HCT116 (cell line): ENCODE measurements around the gene MINDY4. TPM values are rescaled to one million over a fixed set of nuclear protein-coding genes. Genes with fewer than 3 reads are reported as not detected.

Experiments
- ATAC-seq: fragments of 200-7000 bp; cut with Tn5 transposase; 2 replicates; pipeline ENCODE4 v1.9.1; 2020; ENCODE audit warnings: mild to moderate bottlenecking, moderate library complexity
- BruUV-seq: library from RNA; stranded (reverse); fragments of 400-500 nt; replicated peaks from 2 replicates; lab custom pipeline; 2021; lab: Mats Ljungman, UMichigan
- CTCF ChIA-PET: fragments of 300-600 bp; sonication (Branson Sonifier 250); formaldehyde crosslinking; loops from one replicate; lab custom pipeline; 2021; ENCODE audit warnings: antibody characterized with exemption; lab: Charles Lee
- POLR2A ChIA-PET: fragments of 300-600, 350-600 bp; sonication (Branson Sonifier 250); formaldehyde crosslinking; loops from one replicate; lab custom pipeline; 2021; ENCODE audit warnings: antibody characterized with exemption; lab: Charles Lee
- RAD21 ChIA-PET, 2 experiments: fragments of 300-600 bp; sonication (Branson Sonifier 250); formaldehyde crosslinking; loops; one replicate each; lab custom pipeline; 2023; ENCODE audit warnings: low total read pairs in 2 of 2; ENCODE audit not compliant: uncharacterized antibody in 2 of 2, unreplicated experiment in 2 of 2, low non-redundant PET in 1 of 2; lab: Charles Lee
- DNase-seq: peaks from one replicate; pipeline ENCODE4 v3.0.0-alpha.2; 2010; ENCODE audit warnings: low read depth, low spot score
- H2AFZ ChIP-seq: fragments of 200-600 bp; shearing (Covaris generic), sonication (generic); 2 replicates; pipeline ENCODE4 v1.6.1; 2017; ENCODE audit warnings: low read depth, mixed run types, mixed read lengths, antibody characterized with exemption, low read length; ENCODE audit not compliant: poor library complexity, severe bottlenecking
- H3K27ac ChIP-seq: 2 replicates; pipeline ENCODE4 v1.5.1; 2012; ENCODE audit warnings: low read depth, low read length
- H3K27me3 ChIP-seq: fragments of 200-600 bp; sonication (generic); 2 replicates; pipeline ENCODE4 v1.6.1; 2016; ENCODE audit warnings: mixed run types, low read length, mixed read lengths; ENCODE audit not compliant: insufficient read depth
- H3K36me3 ChIP-seq, 2 experiments: fragments of 200-500 bp in 1 of 2; fragments of 200-600 bp in 1 of 2; sonication (Bioruptor generic) in 1 of 2; sonication (generic) in 1 of 2; 2 replicates each; pipeline versions ENCODE4 v1.5.1 to v1.6.1; 2014 to 2016; ENCODE audit warnings: low read length in 2 of 2, inconsistent platforms in 1 of 2, mixed read lengths in 1 of 2, mixed run types in 1 of 2; ENCODE audit not compliant: insufficient read depth in 2 of 2, control insufficient read depth in 1 of 2
- H3K4me1 ChIP-seq, 2 experiments: fragments of 200-600 bp in 1 of 2; sonication (generic) in 1 of 2; 2 replicates each; pipeline versions ENCODE4 v1.5.1 to v1.6.1; 2012 to 2017; ENCODE audit warnings: low read length in 2 of 2, inconsistent platforms in 1 of 2, mild to moderate bottlenecking in 1 of 2, mixed read lengths in 1 of 2, mixed run types in 1 of 2, moderate library complexity in 1 of 2; ENCODE audit not compliant: insufficient read depth in 2 of 2, control insufficient read depth in 1 of 2
- H3K4me2 ChIP-seq: fragments of 200-600 bp; sonication (generic); 2 replicates; pipeline ENCODE4 v1.6.1; 2017; ENCODE audit warnings: mixed run types, low read length, mixed read lengths
- H3K4me3 ChIP-seq, 2 experiments: fragments of 200-600 bp in 1 of 2; sonication (generic) in 1 of 2; replicated peaks in 1 of 2; 2 replicates each; pipeline ENCODE4 v1.5.1; 2011 to 2016; ENCODE audit warnings: low read length in 2 of 2, control low read depth in 1 of 2, low read depth in 1 of 2, mild to moderate bottlenecking in 1 of 2, mixed read lengths in 1 of 2, mixed run types in 1 of 2
- H3K79me2 ChIP-seq: fragments of 200-600 bp; sonication (generic); 2 replicates; pipeline ENCODE4 v1.6.1; 2017; ENCODE audit warnings: mild to moderate bottlenecking, mixed run types, low read length, moderate library complexity, mixed read lengths; ENCODE audit not compliant: insufficient read depth
- H3K9ac ChIP-seq: fragments of 200-600 bp; sonication (generic); 2 replicates; pipeline ENCODE4 v1.6.1; 2016; ENCODE audit warnings: low read length, mixed read lengths
- H3K9me2 ChIP-seq: fragments of 200-600 bp; sonication (generic), shearing (Covaris generic); 2 replicates; pipeline ENCODE4 v1.6.1; 2017; ENCODE audit warnings: mixed run types, mild to moderate bottlenecking, moderate library complexity; ENCODE audit not compliant: insufficient read depth
- H3K9me3 ChIP-seq, 2 experiments: fragments of 200-500 bp in 1 of 2; fragments of 200-600 bp in 1 of 2; sonication (Bioruptor generic) in 1 of 2; sonication (generic) in 1 of 2; 2 replicates each; pipeline ENCODE4 v1.6.1; 2014 to 2017; ENCODE audit warnings: low read length in 2 of 2, mixed read lengths in 2 of 2, inconsistent platforms in 1 of 2, low read depth in 1 of 2, mild to moderate bottlenecking in 1 of 2, mixed run types in 1 of 2, moderate library complexity in 1 of 2; ENCODE audit not compliant: control insufficient read depth in 1 of 2, insufficient read depth in 1 of 2
- H4K20me1 ChIP-seq: fragments of 200-600 bp; sonication (generic), shearing (Covaris generic); 2 replicates; pipeline ENCODE4 v1.6.1; 2017; ENCODE audit warnings: mixed run types, mild to moderate bottlenecking, moderate library complexity; ENCODE audit not compliant: insufficient read depth
- CBX3 ChIP-seq: IDR thresholded peaks from 2 replicates; pipeline ENCODE4 v1.6.1; 2012; ENCODE audit warnings: low read depth
- CEBPB ChIP-seq: IDR thresholded peaks from 2 replicates; pipeline ENCODE4 v1.6.1; 2012; ENCODE audit warnings: low read depth
- ELF1 ChIP-seq: IDR thresholded peaks from 2 replicates; pipeline ENCODE4 v1.6.1; 2012; ENCODE audit warnings: low read depth, borderline replicate concordance
- EZH2 ChIP-seq: fragments of 200-600 bp; sonication (generic); IDR thresholded peaks from 2 replicates; pipeline ENCODE4 v1.6.1; 2017; ENCODE audit warnings: antibody characterized with exemption, mixed run types
- FOSL1 ChIP-seq: IDR thresholded peaks from 2 replicates; pipeline ENCODE4 v1.6.1; 2012; ENCODE audit warnings: low read depth
- JUND ChIP-seq: IDR thresholded peaks from 2 replicates; pipeline ENCODE4 v1.6.1; 2012
- POLR2A ChIP-seq: IDR thresholded peaks from 2 replicates; pipeline ENCODE4 v1.7.0; 2011; ENCODE audit warnings: borderline replicate concordance; ENCODE audit not compliant: insufficient read depth, insufficient read length; ENCODE audit errors: extremely low read depth
- RAD21 ChIP-seq: IDR thresholded peaks from 2 replicates; pipeline ENCODE4 v1.6.1; 2012; ENCODE audit warnings: low read depth, mild to moderate bottlenecking
- SIN3A ChIP-seq: IDR thresholded peaks from 2 replicates; pipeline ENCODE4 v1.6.1; 2012; ENCODE audit warnings: low read depth
- TCF7L2 ChIP-seq: IDR thresholded peaks from 2 replicates; pipeline ENCODE4 v1.7.0; 2011; ENCODE audit warnings: borderline replicate concordance, inconsistent platforms; ENCODE audit not compliant: insufficient read depth, insufficient read length; ENCODE audit errors: extremely low read depth
- YY1 ChIP-seq: IDR thresholded peaks from 2 replicates; pipeline ENCODE4 v1.6.1; 2011; ENCODE audit warnings: low read length, low read depth, moderate library complexity, mild to moderate bottlenecking; ENCODE audit not compliant: insufficient replicate concordance; ENCODE audit errors: extremely low read depth
- intact Hi-C: fragments of 100-400 bp; cut with micrococcal nuclease; formaldehyde crosslinking; loops from 2 replicates; pipeline ENCODE4 v1.10.0; 2022
- total RNA-seq: library from RNA; stranded (reverse); gene quantifications from one replicate; pipeline ENCODE4 v1.2.1, GENCODE V29; 2021; ENCODE audit not compliant: unreplicated experiment
- TF ChIP-seq, protein P1 (sequence below), 3 experiments: fragments of 200-600 bp in 1 of 3; sonication (generic) in 1 of 3; IDR thresholded peaks in 2 of 3; conservative IDR thresholded peaks in 1 of 3; 2 replicates each; pipeline ENCODE4 v1.5.1; 2012 to 2017; ENCODE audit warnings: low read depth in 2 of 3, low read length in 2 of 3, antibody characterized with exemption in 1 of 3, borderline replicate concordance in 1 of 3, control low read depth in 1 of 3, mild to moderate bottlenecking in 1 of 3, mixed read lengths in 1 of 3, mixed run types in 1 of 3, moderate library complexity in 1 of 3; ENCODE audit not compliant: insufficient read depth in 1 of 3
- TF ChIP-seq, protein P2 (sequence below): IDR thresholded peaks from 2 replicates; pipeline ENCODE4 v1.6.1; 2012; ENCODE audit warnings: low read depth
- TF ChIP-seq, protein P3 (sequence below): IDR thresholded peaks from 2 replicates; pipeline ENCODE4 v1.6.1; 2012

MINDY4 gene
- total RNA-seq, 1 experiment from 2014 or later: 6.1 TPM

DNA sequence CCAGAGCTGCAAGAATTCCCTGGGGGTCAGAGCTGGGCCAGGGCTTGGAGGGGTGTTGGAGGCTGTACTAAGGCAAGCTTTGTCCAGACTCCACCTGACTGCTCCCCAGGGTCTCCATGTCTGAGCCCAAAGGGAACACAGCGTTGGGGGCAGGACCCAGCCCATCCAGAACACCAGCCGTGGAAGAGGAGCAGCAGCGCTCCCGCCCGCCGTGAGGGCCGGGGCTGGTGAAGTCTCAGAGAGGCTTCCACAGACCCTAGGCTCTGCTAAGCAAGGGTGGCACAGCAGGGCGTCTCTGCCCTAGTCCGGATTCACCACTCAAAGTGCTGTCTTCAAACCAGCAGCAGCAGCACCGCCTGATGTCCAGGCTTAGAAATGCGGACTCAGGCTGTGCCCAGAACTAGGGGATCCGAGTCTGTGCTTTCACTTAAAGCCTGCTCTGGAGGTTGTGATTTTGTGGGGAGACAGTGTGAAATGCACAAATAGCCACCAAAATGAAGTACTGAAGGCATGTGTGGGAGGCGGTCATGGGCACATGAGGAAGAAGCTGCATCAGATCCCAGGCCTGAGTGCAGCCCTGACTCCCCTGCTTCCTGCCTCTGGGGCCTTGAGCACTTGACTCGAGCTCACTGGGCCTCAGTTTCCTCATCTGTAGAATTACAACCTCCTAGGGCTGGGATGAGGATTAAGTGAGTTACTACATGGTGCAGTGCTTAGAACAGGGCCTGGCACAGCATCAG is 123.8 kb downstream of the MINDY4 start:
- BruUV-seq: no TSS peak
- ATAC-seq: 0 out of 2 replicates have a peak, but pooled peaks have one; percentile 29
- CTCF ChIA-PET: no interaction called here

More for the DNA sequence above, 123.8 kb downstream of the MINDY4 start:
- no peak overlapping the region for H3K4me2 ChIP-seq
- no peaks in the 10 kb centered on the region for H4K20me1 ChIP-seq
- H3K9me3 ChIP-seq: no peaks in the 10 kb centered on the region
- no peak for DNase-seq
- H3K9ac ChIP-seq: no peak overlapping the region
- no peaks in the 10 kb centered on the region for H3K4me1 ChIP-seq
- POLR2A ChIA-PET: no interaction called here
- no peaks in the 10 kb centered on the region for H3K27me3 ChIP-seq
- H3K9me2 ChIP-seq: no peaks in the 10 kb centered on the region
- intact Hi-C loops: no loop called here
- H3K4me3 ChIP-seq: no peak overlapping the region
- no peak overlapping the region for H3K27ac ChIP-seq
- RAD21 ChIA-PET: no interaction called here
- H2AFZ ChIP-seq: no peak overlapping the region
- H3K79me2 ChIP-seq: no peaks in the 10 kb centered on the region
- H3K36me3 ChIP-seq: no peaks in the 10 kb centered on the region
- no peak for TF ChIP-seq RAD21
- no peak for TF ChIP-seq CEBPB
- TF ChIP-seq EZH2: no peak
- no peak for TF ChIP-seq POLR2A
- no peak for TF ChIP-seq SIN3A
- TF ChIP-seq, protein P1, sequence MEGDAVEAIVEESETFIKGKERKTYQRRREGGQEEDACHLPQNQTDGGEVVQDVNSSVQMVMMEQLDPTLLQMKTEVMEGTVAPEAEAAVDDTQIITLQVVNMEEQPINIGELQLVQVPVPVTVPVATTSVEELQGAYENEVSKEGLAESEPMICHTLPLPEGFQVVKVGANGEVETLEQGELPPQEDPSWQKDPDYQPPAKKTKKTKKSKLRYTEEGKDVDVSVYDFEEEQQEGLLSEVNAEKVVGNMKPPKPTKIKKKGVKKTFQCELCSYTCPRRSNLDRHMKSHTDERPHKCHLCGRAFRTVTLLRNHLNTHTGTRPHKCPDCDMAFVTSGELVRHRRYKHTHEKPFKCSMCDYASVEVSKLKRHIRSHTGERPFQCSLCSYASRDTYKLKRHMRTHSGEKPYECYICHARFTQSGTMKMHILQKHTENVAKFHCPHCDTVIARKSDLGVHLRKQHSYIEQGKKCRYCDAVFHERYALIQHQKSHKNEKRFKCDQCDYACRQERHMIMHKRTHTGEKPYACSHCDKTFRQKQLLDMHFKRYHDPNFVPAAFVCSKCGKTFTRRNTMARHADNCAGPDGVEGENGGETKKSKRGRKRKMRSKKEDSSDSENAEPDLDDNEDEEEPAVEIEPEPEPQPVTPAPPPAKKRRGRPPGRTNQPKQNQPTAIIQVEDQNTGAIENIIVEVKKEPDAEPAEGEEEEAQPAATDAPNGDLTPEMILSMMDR (IDR thresholded peaks at IDR 0.05 in 2 of 3, conservative IDR thresholded peaks at IDR 0.05 in 1 of 3; ENCODE audit: borderline replicate concordance in 1 of 3, insufficient read depth in 1 of 3, low read depth in 2 of 3, low read length in 2 of 3): no peak
- TF ChIP-seq TCF7L2: no peak
- TF ChIP-seq, protein P2, sequence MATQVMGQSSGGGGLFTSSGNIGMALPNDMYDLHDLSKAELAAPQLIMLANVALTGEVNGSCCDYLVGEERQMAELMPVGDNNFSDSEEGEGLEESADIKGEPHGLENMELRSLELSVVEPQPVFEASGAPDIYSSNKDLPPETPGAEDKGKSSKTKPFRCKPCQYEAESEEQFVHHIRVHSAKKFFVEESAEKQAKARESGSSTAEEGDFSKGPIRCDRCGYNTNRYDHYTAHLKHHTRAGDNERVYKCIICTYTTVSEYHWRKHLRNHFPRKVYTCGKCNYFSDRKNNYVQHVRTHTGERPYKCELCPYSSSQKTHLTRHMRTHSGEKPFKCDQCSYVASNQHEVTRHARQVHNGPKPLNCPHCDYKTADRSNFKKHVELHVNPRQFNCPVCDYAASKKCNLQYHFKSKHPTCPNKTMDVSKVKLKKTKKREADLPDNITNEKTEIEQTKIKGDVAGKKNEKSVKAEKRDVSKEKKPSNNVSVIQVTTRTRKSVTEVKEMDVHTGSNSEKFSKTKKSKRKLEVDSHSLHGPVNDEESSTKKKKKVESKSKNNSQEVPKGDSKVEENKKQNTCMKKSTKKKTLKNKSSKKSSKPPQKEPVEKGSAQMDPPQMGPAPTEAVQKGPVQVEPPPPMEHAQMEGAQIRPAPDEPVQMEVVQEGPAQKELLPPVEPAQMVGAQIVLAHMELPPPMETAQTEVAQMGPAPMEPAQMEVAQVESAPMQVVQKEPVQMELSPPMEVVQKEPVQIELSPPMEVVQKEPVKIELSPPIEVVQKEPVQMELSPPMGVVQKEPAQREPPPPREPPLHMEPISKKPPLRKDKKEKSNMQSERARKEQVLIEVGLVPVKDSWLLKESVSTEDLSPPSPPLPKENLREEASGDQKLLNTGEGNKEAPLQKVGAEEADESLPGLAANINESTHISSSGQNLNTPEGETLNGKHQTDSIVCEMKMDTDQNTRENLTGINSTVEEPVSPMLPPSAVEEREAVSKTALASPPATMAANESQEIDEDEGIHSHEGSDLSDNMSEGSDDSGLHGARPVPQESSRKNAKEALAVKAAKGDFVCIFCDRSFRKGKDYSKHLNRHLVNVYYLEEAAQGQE: no peak
- TF ChIP-seq ELF1: no peak
- TF ChIP-seq JUND: no peak
- no peak for TF ChIP-seq YY1
- no peak for TF ChIP-seq CBX3
- TF ChIP-seq, protein P3, sequence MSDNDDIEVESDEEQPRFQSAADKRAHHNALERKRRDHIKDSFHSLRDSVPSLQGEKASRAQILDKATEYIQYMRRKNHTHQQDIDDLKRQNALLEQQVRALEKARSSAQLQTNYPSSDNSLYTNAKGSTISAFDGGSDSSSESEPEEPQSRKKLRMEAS: no peak
- TF ChIP-seq FOSL1: no peak
